SIG-M5 (cell line): ENCODE measurements around the gene UBE2D2.
"Not testable (repeated sequence)": the region's sequence is repeated elsewhere in the genome, so short reads cannot be mapped to it uniquely, and the experiment has no call there.

Experiments
- DNase-seq: peaks from one replicate; lab custom pipeline; 2025; lab: John Stamatoyannopoulos, UW

Gene UBE2D2

DNA sequence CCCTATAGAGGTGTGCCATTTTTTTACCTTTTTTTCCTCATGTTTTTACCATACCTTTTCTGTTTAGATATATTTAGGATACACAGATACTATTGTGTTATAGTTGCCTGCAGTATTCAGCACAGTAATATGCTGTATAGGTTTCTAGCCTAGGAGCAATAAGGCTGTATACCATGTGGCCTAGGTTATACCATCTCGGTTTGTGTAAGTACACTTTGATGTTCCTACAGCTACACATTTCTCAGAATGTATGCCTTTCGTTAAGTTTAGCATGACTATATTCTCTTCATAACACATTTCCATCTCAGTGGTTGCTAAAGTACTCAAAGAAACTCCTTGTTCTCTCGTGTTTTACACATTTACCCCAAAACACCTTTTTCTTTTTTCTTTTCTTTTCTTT lies 23.0 kb downstream of the UBE2D2 start:
- DNase-seq = no peak

DNA sequence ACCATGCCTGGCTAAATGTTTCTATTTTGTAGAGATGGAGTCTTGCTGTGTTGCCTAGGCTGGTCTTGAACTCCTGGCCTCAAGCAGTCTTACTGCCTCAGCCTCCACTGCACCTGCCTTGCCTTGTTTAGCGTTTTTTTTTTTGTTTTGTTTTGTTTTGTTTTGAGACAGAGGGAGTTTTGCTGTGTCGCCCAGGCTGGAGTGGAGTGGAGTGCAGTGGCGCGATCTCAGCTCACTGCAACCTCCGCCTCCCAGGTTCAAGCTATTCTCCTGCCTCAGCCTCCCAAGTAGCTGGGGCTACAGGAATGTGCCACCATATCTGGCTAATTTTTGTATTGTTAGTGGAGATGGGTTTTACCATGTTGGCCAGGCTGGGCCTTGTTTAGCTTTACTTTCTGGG lies 27.0 kb downstream of the UBE2D2 start:
- not testable (repeated sequence) for DNase-seq

DNA sequence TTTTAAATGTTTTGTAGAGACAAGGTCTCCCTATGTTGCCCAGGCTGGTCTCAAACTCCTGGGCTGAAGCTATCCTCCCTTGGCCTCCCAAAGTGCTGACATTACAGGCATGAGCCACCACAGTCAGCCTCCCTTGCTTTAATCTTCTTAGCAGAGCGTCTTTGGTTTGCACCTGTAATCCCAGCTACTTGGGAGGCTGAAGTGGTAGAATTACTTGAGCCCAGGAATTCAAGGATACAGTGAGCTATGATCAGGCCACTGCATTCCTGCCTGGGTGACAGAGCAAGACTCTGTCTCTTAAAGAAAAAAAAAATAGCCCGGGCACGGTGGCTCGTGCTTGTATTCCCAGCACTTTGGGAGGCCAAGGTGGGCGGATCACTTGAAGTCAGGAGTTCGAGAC lies 27.8 kb downstream of the UBE2D2 start:
- DNase-seq = no peak

DNA sequence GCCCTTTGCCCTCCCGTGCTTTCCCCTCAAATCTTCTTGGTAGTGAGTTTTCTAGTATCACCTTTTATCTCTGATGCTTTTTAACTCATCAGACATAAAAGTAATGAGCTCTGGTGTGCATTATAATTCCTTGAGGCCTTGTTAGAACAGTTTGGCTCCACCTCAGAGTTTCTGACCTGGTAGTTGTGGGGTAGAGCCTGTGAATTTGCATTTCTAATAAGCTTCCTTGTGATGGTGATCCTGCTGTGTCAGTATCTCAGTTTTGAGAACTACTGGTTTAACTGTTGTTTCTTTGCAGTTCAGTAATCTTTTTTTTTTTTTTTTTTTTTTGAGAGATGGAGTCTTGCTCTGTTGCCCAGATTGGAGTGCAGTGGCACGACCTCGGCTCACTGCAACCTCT lies 31.1 kb downstream of the UBE2D2 start:
- no peak for DNase-seq

DNA sequence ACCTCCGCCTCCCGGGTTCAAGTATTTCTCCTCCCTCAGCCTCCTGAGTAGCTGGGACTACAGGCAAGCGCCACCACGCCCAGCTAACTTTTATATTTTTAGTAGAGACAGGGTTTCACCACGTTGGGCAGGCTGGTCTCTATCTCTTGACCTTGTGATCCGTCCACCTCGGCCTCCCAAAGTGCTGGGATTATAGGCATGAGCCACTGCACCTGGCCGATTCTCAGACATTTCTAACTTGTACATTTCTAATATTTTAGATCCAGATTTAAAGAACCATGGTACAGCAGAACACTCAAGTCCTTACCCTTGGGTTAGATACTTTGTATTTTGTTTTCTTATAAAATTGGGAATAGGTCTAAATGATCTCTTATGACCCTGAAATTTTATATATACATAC lies 31.9 kb downstream of the UBE2D2 start:
- DNase-seq = not testable (repeated sequence)

DNA sequence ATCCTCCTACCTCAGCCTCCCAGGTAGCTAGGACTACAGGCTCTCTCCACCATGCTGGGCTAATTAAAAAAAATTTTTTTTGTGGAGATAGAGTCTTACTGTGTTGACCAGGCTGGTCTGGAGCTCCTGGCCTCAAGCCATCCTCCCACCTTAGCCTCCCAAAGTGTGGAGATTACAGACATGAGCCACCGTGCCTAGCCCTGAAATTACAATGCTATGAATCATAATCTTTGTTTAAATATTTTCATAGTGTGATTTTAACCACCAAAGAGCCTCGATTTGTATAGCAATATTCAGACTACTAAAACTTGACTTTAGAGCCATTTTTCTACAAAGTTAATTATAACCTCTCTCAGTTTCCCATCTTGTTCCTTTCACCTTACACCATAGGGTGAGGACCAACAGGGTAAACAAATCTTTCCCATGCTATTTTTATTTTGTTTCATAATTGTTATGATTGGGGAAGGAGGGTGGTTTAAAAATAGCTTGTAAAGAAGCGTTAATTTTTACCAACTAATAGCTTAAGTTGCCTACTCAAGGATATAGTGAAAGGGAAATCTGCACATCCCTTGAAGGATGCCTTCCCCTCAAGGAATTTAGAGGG lies 32.7 kb downstream of the UBE2D2 start:
- DNase-seq = no peak

DNA sequence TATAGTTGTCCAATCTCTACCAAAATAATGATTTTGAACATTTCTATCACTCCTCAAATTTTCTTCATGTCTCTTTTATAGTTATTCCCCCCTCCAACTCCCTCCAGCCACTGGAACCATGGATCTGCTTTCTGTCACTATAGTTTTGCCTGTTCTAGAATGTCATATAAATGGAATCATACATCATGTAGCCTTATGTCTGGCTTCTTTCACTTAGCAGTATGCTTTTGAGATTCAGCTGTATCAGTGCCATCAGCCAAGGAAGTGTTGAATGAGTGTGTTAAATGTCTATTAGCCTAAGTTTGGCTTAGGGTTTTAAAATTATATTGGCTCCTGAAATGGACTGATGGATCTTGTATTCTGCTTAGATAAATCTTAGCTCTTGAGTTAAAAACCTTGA lies 36.0 kb downstream of the UBE2D2 start:
- no peak for DNase-seq

DNA sequence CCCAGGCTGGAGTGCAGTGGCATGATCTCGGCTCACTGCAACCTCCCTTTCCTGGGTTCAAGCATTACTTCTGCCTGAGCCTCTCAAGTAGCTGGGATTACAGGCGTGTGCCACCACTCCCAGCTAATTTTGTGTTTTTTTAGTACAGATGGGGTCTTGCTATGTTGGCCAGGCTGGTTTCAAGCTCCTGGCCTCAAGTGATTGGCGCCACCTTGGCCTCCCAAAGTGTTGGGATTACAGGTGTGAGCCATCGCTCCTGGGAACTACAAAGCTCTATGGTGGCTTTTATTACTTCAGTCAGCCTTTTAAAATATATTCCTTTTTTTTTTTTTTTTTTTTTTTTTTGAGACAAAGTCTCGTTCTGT lies 37.4 kb downstream of the UBE2D2 start:
- not testable (repeated sequence) for DNase-seq

DNA sequence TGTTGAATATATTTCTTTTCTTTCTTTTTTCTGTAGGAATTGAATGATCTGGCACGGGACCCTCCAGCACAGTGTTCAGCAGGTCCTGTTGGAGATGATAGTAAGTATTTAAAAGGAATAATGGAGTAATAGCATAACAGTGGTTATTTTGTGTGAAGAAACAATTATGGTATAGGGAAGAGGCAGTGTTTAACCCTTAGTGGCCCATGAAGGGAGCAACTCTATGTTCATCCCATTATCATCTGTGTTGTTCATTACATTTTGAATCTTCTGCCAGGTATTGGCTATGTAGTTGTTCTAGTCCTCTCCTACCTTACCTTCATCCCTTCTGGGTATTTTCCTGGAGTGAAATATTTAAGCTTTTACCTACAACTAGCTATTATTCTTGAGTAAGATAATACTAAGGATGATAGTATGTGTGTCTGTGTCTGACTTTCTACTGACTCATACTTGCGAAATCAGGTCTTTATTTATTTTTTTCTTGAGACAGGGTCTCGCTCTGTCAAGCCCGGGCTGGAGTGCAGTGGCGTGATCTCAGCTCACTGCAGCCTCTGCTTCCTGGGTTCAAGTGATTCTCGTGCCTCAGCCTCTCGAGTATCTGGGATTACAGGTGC lies 39.3 kb downstream of the UBE2D2 start:
- no peak for DNase-seq

DNA sequence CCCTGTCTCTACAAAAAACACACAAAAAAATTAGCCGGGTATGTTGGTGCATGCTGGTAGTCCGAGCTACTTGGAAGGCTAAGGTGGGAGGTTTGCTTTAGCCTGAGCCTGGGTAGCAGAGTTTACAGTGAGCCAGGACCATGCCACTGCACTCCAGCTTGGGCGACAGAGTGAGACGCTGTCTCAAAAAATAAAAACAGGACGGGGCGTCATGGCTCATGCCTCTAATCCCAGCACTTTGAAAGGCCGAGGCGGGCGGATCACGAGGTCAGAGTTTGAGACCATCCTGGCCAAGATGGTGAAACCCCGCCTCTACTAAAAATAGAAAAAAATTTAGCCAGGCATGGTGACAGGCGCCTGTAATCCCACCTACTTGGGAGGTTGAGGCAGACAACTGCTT lies 40.3 kb downstream of the UBE2D2 start:
- no peak for DNase-seq

DNA sequence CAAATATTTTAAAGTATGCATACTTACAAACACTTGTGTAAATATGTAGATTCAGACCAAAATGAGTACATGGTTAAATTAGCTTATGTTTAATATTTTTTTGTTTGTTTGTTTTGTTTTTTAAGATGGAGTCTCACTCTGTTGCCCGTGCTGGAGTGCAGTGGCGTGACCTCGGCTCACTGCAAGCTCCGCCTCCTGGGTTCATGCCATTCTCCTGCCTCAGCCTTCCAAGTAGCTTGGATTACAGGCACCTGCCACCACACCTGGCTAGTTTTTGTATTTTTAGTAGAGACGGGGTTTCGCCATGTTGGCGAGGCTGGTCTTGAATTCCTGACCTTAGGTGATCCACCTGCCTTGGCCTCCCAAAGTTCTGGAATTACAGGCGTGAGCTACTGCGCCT lies 40.8 kb downstream of the UBE2D2 start:
- not testable (repeated sequence) for DNase-seq

DNA sequence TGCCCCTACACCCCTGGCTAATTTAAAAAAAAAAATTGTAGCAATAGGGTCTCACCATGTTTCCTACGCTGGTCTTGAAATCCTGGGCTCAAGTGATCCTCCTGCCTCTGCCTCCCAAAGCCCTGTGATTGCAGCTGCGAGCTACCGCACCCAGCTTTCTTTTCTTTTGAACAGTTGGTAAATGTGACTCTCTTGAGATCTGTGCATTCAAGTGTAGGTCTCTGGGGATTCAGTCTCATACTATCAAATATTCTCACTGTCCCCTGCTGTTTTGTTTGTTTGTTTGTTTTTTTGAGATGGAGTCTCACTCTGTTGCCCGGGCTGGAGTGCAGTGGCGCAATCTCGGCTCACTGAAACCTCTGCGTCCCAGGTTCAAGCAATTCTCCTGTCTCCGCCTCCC lies 44.7 kb downstream of the UBE2D2 start:
- DNase-seq = no peak

DNA sequence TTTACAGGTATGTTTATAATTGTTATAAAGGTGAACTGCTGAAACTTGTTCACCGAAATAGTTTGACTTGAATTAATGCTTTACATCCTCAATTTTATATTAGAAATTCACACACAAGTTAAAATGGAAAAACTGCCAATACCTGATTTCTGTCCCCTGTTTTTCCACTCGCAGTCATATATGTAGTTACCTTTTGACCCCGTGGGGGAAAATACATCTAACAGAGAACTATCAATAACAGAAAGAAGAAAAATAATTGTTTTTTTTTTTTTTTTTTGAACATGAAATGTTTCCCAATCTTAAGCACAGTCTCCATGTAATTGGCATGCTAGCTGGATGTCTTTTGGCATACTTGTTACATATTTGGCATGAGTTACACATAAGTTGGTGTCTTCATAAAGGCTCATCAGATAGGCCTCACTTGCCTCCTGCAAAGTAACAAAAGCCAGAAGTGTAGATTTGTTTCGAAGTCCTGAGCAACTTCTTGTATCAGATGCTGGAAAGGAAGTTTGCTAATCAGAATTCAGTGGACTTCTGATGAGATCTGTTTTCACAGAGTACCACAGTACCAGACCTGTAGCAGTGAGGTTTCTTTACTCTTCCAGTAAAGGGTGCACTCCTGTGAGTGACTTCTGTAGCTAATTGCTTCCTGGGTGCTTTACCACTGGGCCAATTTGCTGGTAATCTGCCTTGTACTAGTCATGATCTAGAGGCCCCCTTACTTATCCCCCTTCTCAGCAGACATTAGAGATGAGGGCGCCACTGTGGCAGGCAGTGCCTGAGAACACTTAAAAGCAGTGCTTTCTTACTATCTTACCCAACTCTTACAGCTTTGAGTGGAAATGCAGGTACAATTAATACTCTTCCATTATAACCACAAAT lies 50.8 kb downstream of the UBE2D2 start:
- DNase-seq = no peak

DNA sequence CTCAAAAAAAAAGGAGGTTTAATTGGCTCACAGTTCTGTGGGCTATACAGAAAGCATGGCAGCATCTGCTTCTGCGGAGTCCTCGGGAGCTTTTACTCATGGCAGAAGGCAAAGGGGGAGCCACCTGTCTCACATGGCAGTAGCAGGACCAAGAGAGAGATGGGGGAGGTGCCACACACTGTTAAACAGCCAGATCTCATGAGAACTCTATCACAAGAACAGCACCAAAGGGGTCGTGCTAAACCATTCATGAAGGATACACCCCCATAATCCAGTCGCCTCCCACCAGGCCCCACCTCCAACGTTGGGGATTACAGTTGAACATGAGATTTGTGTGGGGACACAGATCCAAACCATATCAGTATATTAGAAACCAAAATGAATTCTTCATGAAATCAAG lies 58.7 kb downstream of the UBE2D2 start:
- DNase-seq = no peak

DNA sequence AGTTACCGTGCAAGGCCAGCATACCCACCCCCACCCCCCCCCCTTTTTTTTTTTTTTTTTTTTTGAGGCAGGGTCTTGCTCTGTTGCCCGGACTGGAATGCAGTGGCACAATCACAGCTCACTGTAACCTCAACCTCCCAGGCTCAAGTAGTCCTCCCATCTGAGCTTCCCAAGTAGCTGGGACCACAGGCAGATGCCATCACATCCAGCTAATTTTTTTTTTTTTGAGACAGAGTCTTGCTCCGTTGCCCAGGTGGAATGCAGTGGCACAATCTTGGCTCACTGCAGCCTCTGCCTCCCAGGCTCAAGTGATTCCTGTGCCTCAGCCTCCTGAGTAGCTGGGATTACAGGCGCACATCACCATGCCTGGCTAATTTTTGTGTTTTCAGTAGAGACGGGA lies 64.3 kb downstream of the UBE2D2 start:
- DNase-seq = not testable (repeated sequence)

DNA sequence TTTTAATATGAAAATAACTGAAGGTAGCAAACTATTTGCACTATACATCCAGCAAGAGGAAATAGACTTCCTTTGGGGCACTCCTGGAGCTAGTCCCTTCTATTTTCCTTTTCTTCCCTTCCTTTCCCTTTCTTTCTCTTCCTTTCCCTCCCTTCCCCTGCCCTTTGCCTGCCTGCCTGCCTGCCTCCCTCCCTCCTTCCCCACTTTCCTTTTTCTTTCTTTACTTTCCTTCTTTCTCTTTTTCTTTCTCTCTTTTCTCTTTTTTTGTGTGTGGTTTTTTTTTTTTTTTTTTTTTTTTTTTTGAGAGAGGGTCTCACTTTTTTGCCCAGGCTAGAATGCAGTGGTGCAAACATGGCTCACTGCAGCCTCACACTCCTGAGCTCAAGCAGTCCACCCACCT lies 69.7 kb downstream of the UBE2D2 start:
- DNase-seq = no peak

DNA sequence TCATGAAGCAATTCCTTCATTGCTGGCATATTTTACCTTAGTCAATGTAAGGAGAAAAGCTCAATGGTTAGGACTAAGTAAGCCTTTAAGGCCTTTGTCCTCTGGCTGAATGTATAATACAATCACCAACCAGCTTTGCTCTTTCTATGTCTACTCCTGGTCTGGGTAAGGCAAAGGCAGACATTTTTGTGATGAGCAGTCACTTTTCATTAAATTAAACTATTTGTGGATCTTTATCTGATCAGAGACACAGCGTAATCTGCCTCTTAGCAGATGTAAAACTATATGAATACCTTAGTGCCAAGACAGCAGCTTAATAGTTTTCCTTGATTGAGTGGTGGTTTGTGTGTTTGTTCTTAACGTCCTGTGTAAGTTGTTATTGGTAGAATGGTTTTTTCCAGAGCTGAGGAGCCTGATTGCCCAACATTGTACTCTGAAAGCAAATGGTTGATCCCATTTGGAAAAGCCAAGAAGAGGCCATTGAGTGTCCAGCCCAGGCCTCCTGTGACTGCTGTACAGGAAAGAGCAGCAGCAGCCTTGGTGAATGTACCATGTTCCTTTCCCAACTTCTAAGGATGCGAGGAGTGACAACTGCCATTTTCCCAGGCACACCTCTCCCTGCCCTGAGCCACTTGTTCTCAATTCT lies 70.5 kb downstream of the UBE2D2 start:
- DNase-seq = no peak

DNA sequence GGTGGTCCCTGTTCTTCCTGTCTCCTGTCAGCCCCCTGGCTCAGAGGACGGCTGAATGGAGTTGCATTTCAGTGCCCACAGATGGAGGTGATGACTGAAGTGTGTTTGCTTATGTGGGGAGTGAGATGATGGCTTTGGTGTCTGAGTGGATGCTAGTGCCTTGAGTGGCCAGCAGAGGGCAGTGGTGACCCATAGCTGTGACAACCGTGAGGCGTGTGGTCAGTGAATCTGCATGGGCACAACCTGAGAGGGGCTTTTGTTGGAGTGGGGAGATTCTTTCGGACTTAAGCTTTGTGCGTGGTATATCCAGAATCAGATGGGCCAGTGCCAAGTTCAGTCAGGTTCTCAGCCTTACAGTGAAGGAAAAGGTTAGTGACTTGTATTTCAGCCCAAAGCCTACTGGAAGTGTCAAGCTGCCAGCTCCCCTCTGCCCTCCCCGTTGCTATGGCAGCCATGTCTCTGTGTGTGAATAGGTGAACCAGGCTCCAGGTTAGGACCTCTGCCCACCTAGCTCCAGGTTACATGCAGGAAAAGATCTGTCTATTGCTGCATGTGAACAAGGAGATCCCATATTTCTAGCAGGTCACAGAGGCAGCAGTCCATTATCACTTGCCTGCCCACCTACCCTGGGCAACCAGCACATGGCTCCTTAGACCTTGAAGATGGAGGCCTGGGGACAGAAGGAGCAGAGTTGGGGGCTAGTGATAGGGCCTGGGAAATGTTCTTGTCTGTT lies 72.3 kb downstream of the UBE2D2 start:
- no peak for DNase-seq

DNA sequence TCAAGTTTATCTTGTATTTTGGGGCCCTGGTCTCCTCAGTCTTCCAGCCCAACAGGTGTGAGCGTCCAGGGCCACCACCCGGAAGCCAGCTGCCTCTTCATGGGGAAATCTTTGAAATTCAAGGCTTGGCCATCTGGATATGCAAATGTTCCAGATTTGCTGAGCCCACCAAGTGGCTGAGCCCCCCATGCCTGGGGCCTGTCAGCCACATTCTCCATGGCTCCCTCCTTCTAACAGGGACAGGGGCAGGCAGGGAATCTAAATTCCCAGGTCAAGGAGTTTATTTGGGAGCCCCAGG lies 72.8 kb downstream of the UBE2D2 start:
- no peak for DNase-seq

DNA sequence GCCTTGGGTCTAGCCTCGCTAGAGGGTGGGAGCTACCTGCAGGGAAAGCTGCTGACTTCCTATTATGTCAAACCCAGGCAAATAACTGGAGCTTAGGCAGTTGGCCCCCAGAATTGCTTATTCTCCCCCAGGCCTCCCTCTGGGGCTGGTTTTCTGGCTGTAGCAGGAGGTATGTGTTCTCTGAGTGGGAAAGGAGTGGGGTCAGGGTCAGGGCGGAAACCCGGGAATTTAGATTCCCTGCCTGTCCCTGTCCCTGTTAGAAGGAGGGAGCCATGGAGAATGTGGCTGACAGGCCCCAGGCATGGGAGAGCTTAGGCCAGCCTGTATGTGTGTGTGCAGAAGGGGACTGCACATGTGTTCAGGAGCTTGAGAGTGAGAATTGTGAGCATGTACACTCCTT lies 73.4 kb downstream of the UBE2D2 start:
- no peak for DNase-seq

DNA sequence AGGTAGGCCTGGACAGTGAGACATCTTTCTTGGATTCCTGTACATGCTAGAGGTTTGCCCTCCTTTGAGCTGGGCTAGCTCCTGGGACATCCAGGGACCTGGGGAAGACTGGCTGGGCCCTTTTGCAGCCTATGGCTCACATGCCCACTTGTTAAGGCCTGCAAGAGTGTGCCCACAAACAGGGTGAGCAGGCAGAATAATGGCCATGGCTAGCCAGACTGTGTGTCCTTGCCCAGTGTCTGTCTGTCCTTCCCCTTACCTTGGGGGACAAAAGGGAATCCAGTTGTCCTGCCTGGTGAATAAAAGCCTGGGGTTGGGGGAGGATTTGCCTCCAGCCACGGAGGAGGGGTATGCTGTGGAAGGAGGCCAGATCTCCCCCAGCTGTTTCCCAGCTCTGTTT lies 74.1 kb downstream of the UBE2D2 start:
- DNase-seq = no peak

DNA sequence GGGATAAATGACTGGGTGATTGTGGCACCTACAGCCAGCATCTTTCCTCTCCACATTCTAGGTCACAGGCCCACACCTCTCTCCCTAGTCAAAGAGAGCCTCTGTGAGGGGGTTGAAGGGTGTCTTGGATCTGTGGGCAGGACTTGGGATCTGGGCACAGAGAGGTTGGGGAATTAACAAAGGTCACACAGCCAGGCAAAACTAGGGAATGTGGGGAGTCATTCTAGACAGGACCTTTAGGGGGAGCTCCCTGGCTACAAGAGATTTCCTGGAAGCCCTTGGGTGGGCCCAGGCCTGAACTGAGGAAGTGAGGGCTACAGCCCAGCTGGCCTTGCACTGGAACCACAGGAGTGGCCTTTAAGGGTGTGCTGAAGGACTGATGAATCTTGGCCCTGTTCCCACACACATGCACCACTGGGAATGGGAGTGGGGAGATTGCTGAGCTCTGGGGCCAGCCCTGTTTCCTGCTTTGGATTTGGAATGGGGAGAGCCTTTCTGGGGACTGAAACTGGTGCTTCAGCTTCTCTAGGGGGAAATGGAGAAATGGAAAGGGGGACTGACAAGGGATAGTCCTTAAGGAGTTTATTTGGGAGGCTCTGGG lies 74.6 kb downstream of the UBE2D2 start:
- no peak for DNase-seq
